Jurkat, Clone E6-1 (cell line): ENCODE data around the gene NEDD4L.
A peak's percentile ranks its signal among the peaks of the same experiment; 100 is the strongest.

Experiments used
- DNase-seq: peaks from one replicate; pipeline ENCODE4 v3.0.0-alpha.2; 2011; ENCODE audit warnings: low read depth, low spot score
- H3K4me3 ChIP-seq: 2 replicates; pipeline ENCODE4 v1.5.1; 2011; ENCODE audit warnings: mild to moderate bottlenecking, low read length, control low read depth, moderate library complexity

NEDD4L gene

DNA sequence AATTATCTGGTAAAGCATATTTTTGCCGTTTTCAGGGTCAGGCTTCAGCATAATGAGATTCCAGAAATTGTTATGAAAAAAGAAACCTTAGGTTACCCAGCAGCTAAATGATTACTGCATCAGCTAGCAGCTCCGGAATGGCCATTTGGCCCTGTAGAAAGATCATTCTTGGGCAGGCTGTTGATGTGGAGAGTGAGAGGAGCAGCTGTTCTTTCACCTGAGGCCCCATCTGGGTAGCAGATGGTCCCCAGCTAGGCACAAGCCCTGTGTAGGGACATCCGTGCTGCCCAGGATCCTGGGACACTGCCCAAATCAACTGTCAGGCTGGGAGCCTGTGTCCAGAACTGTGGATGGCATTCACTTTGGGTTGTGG is 61.8 kb downstream of the NEDD4L start:
- DNase-seq, result no peak
- no peak overlapping the region for H3K4me3 ChIP-seq

DNA sequence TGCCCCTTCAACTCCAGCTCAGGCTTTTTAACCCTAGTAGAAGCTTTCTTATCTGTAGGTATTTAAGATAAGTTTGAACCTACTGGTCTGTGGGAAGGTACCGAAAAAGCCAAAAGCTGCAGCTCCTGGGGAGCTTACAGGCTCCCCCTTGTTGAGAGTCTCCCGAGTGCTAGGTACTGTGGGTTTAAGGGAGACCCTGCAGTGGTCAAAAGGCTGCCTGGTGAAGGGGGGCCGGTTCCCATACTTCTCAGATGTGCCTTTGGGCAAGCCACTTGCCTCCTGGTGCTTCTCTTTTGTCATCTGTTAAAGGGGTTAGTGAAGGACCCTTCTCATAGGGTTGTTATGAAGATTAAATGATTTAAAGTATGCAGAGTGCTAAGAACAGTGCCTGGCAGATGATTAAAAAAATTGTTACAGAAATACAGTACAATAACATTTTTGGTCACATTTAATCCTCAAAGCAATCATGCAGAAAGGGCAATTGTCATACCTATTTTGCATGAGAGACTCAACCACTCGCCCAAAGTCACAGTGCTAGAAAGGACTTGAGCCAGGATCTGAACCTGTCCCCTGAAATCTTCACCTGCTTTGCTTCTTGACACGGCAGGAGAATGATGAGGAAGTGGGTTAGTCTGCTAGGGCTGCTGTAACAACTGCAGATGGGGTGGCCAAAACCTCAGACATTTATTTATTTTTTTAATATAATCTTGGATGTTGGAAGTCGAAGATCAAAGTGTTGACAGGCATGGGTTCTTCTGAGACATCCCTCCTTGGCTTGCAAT is 62.5 kb downstream of the NEDD4L start:
- no peak overlapping the region for H3K4me3 ChIP-seq
- DNase-seq, result no peak

DNA sequence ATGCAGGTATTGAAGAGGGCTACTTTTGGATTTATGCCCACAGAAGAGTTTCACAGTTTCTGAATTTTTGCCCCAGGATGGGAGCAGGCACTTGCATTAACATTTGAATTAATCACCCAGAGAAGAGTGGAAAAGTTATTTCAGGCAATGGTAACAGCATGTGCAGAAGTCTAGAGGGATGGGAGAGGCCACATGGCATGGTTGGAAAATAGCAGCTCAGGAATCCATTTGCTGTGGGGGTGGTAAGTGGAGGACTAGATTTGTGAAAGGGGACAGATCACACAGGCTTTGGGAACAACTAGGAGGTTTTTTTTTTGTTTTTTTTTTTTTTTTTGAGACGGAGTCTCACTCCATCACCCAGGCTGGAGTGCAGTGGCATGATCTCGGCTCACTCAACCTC is 65.2 kb downstream of the NEDD4L start:
- no peak for DNase-seq
- no peak overlapping the region for H3K4me3 ChIP-seq

DNA sequence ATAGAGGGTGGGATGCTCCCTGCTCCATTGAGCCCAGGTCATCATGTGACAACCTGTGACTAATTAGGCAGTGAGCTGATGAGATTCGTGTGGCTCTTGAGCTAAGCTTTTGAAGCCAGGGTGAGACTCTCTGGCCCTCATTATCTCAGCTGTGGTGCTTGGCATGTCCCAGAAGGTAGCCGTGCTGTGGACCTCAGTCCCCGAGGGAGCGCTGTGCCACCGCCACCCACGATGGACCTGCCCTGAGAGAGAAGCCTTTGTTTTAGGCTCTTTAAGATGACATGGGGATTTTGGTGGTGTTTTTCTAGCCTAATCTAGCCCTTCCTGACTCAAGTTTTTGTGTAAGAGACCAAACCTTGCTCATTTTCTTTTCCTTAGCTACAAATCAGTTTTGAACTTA is 66.4 kb downstream of the NEDD4L start:
- H3K4me3 ChIP-seq, result no peak overlapping the region
- DNase-seq, result no peak

DNA sequence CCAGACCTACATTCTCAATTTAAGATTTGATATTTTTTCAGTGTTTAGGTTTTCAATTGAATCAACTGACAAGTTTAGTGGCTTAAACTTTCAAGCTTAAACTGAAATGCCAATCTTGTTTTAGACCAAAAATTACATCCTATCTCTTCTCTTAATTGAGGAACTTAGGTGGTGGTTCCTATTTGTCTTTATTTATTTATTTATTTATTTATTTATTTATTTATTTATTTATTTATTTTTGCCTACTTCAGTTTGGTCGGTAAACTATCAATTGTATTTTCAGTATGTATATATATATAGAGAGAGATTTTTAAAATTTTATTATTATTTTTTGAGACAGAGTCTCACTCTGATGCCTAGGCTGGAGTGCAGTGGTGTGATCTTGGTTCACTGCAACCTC is 68.1 kb downstream of the NEDD4L start:
- no peak overlapping the region for H3K4me3 ChIP-seq
- DNase-seq, result no peak

DNA sequence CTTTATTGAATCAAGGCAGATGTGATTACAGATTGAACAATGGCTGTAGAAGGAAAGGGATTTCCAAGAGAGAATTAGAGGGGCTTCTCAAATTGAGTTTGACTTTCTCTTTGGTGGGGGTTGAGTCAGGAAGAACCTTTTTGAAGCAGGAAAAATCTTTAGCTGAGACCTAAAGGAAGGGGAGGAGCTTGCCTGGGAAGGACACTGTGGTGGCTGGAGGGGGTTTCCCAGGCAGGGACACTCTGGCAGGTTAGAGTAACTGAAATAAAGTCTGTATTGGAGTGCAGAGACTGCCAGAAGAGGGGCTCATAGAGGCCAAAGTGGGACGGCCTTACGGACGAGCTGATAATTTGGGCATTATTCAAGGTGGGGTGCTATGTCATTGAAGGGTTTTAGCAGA is 69.3 kb downstream of the NEDD4L start:
- no peak overlapping the region for H3K4me3 ChIP-seq
- DNase-seq, result no peak

DNA sequence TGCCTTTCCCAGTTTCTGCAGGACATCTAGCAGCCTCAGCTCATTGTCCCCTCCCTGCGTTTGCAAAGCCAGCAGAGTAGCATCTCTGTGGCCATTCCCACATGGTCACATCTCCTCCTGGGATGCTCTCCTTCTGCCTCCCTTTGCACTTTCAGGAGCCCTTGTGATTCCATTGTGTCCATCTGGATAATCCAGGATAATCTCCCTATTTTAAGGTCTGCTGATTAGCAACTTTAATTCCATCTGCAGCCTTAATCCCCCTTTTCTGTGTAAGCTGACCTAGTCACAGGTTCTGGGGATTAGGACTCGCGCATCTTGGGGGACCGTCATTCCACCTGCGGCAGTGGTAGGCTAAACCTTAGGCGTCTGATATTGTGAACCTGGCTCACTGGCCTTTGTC is 70.7 kb downstream of the NEDD4L start:
- no peak for DNase-seq
- no peak overlapping the region for H3K4me3 ChIP-seq

DNA sequence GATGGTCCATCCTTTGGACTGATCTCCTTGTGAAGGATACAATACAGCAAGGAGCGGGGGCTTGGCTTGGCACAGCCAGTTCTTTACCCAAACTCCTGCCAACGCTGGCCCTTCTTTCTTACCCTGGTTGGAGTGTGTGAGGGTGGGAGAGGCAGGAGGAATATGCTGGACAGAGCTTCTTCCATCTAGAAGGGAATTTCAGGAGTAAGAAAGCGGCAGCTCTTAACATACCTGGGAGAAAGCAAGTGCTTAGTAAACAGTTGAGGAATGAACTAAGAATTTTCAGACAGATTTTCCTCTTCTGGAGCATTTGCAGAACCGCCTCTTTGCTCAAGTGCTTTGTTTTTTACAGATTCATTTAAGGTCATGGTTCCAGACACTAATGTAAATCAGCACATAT is 72.8 kb downstream of the NEDD4L start:
- DNase-seq, result no peak

DNA sequence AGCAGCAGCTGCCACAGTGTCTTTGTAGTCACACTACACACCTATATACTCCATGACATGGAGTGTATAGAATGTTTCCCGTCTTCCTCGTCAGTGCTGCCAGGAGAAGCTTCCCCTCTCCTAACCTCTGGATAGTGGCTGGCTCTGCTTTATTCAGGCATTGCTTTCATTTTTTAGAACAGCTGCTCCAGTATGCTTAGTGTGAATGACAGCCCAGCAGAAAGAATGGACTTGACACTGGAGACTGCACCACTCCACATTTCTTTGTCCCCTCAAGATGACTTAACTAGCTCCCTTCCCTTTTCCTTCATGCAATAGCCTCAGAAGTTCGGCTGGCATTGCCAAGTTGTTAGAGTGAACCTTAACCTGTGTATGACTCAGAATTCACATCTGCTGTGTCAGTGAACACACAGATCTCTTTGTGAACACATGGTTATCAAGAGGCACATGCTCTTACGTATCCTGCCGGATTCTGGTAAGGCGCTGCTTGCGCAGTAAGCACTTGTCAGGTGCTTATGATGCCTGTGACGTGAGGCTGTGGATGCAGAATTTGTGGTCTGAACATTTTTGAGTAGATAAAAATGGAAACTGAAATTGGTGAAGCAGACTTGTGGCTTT is 73.9 kb downstream of the NEDD4L start:
- DNase-seq, result no peak
- no peak overlapping the region for H3K4me3 ChIP-seq

More for the DNA sequence above, 72.8 kb downstream of the NEDD4L start:
- H3K4me3 ChIP-seq, result no peak overlapping the region

DNA sequence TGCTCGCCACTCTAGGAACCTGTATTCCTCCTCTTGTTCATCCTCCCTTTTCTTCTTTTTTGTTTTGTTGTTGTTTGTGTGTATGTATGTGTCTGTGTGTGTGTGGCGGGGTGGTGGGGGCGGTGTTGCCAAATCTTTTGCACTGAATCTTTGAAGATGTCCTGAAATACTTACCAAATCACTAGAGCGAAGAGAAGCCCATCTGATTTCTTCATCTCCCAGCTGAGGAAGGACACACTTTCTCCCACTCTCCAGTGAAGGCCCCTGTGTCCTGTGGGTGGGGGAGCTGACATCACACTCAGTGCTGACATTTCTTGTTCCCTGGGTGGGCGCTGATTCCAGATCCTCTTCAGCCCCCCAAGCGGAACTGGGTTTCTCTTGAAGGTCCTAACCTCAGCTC is 74.5 kb downstream of the NEDD4L start:
- no peak for DNase-seq
- H3K4me3 ChIP-seq, result no peak overlapping the region

DNA sequence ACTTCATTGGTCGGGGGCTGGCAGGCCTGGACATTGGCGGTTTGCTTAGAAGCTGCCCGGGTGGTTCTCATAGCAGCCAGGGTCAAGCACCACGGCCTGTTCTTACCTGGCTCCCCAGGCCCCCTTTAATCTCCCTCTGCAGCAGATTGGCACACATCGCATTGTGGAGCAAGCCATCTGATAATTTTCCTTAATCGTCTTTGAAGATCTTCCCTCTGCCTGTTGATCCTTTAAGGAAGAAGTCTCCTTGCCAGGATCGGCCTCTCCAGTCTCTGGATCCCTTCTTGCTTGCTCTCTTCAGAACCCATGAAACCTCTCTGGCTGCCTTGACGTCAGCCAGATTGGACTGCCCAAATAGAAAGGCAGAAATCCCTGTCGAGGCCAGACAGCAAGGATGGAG is 75.8 kb downstream of the NEDD4L start:
- no peak overlapping the region for H3K4me3 ChIP-seq
- DNase-seq, result no peak

DNA sequence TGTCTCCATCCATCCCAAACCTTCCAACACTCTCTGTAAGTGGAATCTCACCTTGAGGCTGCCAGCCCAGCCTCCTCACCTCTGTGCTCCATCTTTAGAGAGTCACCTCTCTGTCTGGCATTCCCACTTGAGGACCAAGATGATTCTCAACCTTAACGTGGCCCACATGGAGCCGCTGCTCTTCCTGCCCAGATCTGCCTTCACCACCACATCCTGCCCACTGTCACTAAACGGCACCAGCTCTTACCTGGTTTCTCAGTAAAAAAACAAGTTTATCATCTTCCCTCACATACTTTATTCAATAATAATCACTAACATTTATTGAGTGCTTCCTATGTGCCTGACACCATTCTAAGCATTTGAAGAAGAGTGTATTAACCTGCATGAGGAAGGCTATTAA is 80.4 kb downstream of the NEDD4L start:
- H3K4me3 ChIP-seq, result no peak overlapping the region
- no peak for DNase-seq

DNA sequence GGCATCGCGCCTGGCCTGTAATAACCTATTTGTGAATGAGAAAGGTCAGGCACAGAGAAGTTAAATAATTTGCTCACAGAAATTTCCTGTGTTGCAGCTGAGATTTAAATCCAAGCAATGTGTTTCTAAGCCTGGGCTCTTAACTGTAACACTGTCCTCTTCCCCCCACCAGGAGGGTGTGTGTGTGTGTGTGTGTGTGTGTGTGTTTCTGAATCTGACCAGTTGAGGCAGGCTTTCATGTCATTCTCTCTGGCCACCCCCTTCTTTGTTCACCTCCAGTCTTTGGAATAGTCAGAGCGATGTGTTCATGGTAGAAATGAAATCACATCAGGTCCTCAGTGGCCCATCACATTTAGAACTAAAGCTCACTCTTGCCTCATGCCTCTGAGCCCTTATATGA is 81.2 kb downstream of the NEDD4L start:
- DNase-seq, result no peak
- no peak overlapping the region for H3K4me3 ChIP-seq

DNA sequence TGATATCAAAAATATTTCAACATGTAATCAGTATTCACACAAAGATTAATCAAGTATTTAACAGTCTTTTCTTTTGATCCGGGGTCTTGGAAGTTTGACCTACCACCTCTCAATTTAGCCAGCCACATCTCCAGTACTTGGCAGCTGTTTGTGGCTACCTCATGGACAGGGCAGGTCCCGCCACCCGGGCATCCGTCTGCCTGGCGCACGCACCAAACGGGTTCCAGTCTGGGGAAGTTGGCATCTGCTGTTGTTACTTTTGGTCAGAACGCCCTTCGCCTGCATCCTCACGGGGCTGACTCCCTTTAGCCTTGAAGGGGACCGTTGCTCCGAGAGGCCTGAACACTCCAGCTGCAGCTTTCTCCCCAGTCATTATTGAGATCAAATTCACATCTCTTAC is 81.7 kb downstream of the NEDD4L start:
- no peak for DNase-seq
- no peak overlapping the region for H3K4me3 ChIP-seq

DNA sequence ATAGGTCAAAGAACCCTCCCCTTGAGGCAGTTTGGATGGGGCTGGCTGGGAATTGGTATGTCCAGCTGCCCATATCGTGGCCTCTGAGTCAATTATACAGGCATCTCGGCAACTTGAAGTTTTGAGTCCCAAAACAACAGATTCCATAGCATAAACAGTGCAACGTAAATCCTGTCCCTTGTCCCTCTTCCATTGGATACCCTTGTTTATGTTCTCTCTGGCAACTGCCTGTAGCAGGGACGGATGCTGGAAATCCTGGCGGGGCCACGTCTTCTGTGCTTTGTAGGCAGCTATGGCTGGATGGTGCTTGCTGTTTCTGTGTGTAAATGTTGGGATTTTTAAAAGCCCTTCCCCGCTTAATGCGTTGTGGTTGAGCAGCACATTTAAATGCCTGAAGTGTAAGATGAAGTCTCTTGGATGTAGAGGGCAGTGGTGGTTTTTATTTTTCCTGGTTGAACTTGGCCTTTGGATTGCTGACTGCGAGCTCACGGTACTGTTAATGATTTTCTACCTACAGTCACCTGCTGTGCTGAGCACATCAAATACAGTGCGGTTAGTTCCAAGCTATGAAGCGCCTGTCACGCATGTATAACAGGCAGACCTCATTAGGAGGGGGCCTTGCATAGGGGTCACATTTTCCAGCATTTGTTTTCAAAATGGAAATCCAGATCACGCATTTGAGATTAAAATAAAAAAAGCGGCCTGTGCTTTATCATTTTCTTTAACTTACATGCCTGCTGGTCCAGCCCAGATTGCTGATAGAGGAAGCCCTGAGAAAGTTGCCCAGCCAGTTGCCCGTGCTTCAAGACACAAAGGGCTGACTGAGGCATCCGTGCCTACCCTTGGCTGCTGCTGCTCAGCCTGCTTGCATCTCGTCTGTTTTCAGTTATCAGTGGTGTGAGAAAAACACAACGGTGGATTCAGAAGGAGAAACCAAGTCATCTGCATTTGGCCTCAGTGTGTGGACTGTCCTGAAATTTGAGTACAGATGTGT is 84.7 kb downstream of the NEDD4L start:
- H3K4me3 ChIP-seq, result no peak overlapping the region
- DNase-seq, result no peak

DNA sequence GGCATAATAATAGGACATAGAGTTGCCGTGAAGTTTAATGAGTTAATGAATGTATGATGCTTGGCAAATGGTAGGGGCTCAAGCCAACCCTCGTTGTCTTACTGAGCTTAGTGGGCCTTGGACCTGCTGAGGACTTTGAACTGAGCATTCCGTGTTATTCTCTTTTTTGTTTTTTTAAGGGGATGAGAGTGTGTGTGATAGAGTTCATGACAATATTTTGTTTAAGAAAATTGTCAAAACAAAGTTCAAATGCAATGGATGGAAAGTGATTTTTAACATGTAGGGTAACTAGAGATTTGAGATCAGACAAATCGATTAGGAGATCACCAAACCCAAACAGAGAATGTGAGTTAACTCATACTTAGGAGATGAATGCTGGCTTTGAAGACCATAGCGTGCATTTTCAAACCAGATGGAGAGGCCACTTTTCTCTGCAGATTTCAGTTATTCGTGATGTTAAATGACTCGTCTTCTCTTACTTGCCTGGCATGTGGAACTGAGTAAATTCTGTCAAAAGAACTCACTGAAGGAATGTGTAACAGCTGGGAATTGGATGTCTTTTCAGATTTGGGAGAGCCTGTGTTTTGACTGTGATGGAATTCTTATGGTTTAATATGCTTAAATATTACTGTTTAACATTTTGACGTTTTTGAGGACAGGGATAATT is 88.7 kb downstream of the NEDD4L start:
- H3K4me3 ChIP-seq, result no peak overlapping the region
- DNase-seq, result no peak

DNA sequence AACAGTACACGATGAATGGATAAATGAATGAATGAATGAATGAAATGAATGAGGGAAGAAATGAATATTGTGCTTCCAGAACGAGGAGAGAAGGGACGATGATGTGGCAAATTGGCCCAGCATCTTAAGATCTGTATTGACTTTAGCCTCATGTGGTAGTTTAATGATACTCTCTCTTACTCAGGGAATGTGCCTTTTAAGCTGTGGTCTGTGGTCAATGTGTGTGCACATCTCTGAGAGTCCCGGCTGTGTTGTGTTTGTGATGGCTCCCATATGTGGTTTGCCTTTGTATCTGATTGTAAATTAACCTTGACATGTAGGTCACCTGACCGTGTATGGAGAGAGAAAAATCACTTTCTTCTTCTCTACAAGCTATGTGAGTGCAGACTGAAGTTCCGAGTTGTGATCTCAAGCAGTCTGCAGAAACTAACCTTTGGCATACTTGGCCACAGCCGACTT is 91.2 kb downstream of the NEDD4L start:
- no peak overlapping the region for H3K4me3 ChIP-seq
- DNase-seq, result peak; percentile 67

DNA sequence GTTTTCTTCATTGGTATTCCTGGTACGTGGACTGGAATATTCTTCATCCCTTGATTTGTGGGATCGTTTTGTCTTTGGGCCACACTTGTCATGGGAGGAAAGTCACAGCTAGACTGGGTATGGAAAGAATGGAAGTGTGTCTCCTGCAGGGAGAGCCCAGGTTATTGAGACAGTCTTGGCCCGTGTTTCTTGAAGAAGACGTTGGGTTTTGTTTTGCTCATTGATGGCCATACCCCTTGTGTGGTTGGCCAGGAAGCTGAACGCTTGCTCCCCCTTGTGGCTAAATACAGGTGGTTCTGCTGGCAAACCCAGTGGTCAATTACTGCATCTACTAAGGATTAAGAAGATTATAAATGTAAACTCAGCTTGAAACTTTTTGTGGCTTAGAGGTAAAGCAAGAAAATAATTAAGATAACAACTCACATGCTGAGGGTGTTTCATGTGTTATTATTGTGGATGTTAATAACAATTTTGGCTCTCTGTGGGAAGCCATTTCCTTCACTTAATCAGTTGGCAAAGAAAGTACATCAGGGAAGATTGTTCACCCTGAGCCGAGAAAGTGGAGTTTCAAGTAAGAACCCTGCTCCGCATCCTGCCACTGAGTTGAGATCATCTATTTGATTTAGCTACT is 91.8 kb downstream of the NEDD4L start:
- DNase-seq, result peak; percentile 51
- H3K4me3 ChIP-seq, result no peak overlapping the region

DNA sequence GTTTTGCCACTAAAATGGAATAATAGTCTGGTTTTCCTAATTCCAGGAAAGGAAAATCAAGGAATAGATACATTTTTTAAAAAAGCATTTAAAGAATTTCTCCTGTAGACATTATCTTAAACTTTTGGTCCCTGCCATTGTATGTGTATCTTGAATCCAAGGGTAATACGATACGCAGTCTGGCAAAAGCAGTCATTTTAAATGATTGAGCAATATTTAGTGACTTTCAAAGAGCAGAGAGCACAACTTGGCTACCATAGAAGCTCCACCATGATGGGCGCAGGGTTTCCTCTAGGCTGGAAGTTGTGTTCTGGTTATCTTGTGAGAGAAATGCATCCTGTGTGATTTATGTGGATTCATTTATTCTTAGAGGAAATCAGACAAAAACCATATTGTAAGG is 92.9 kb downstream of the NEDD4L start:
- DNase-seq, result no peak
- no peak overlapping the region for H3K4me3 ChIP-seq
